ENCODE results near the gene SMC4.

GRCh38 chr3:160448845-160449635, 49.6 kb downstream of the SMC4 start:
- TF ChIP-seq, protein P1, sequence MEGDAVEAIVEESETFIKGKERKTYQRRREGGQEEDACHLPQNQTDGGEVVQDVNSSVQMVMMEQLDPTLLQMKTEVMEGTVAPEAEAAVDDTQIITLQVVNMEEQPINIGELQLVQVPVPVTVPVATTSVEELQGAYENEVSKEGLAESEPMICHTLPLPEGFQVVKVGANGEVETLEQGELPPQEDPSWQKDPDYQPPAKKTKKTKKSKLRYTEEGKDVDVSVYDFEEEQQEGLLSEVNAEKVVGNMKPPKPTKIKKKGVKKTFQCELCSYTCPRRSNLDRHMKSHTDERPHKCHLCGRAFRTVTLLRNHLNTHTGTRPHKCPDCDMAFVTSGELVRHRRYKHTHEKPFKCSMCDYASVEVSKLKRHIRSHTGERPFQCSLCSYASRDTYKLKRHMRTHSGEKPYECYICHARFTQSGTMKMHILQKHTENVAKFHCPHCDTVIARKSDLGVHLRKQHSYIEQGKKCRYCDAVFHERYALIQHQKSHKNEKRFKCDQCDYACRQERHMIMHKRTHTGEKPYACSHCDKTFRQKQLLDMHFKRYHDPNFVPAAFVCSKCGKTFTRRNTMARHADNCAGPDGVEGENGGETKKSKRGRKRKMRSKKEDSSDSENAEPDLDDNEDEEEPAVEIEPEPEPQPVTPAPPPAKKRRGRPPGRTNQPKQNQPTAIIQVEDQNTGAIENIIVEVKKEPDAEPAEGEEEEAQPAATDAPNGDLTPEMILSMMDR (IDR thresholded peaks at IDR 0.05), result no peak
- TF ChIP-seq POLR2A (IDR thresholded peaks at IDR 0.05), result no peak
